GM03348 (cell line): Measurements from ENCODE around the gene VAPB.

Experiments
- DNase-seq: peaks from one replicate; pipeline ENCODE4 v3.0.0; 2012; ENCODE audit warnings: low spot score

Gene VAPB

DNA sequence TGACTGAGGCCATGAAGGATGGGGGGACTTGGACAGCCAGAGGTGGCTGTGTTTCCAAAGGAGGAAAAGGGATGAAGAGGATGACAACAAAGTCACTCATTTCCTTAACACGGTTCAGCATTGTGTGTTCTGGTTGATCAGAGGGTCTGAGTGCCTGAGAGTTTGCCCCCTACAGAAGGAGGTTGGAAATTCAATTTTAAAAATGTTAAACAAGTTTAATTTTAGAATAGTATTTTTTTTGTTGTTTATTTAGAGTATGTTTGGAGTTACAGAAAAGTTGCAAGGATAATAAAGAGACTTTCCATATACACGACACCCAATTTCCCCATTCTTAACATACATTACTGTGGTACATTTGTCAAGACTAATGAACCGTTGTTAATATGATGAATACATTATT lies 10.3 kb upstream of the VAPB start:
- DNase-seq: no peak

- no peak for DNase-seq
Measured at GRCh38 chr20:58381627-58382026, 7.4 kb upstream of the VAPB start.

- no peak for DNase-seq
Measured at GRCh38 chr20:58382096-58382495, 6.9 kb upstream of the VAPB start.

DNA sequence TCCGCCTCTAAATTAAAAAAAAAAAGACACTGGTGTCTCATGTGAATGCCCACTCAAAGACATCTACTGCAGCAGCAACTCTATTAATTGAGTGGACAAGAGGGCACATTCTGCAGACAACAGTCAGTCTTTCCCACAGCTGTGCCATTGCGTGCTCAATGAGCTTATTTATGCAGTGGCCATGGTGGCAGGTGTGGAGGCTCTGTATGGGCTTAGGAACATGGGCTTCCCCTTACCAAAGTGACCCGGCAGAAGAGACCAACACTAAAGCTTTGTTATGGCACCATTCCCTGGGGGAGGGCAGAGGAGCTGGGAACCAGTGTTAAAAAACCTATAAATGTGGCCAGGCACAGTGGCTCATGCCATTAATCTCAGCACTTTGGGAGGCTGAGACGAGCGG lies 4.2 kb upstream of the VAPB start:
- DNase-seq: no peak

DNA sequence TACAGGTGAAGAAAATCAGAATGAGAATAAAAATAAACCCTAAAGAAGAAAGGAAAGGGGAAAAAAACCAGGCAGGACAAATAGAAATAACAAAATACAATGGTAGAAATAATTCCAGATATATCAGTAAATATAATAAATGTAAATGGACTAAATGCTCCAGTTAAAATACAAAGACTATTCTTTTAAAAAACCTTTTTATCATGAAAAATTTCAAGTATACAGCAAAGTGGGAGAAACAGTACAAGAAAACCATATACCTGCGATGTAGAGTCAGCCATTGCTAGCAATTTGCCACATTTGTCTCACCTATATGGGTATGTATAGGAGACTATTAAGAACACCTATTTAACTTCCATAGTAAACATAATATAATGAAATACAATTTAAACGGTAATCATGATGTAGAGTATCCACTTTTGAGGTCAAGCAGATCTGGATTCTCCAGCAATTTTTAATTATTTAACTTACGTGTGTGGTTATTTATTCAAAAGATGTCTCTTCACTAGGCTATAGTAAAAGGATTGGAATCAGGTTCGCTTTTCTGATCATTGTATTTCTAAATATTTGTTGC lies 914 bp upstream of the VAPB start:
- DNase-seq: no peak

DNA sequence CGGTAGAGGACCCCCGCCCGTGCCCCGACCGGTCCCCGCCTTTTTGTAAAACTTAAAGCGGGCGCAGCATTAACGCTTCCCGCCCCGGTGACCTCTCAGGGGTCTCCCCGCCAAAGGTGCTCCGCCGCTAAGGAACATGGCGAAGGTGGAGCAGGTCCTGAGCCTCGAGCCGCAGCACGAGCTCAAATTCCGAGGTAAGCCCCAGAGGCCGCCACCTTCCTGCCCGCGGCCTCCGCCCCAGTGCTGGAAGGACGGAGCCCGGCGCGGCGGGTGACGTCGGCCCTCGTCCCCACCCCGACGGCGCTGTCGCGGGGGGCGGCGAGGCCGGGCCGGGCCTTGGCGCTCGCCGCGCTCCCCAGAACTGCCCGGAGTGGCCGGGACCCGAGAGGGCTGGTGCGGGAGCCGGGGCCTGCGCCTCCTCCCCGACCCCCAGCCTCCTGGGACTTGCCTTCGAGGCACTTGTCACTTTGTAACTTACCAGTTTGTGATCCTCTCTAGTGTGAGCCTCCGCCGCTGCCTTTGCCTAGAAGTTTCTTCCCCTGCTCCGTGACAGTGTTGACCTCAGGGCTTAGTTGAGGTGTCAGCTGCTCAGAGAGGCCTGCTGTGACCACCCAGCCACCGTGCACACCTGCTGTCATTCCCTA lies 417 bp downstream of the VAPB start:
- peak; percentile 81 for DNase-seq

DNA sequence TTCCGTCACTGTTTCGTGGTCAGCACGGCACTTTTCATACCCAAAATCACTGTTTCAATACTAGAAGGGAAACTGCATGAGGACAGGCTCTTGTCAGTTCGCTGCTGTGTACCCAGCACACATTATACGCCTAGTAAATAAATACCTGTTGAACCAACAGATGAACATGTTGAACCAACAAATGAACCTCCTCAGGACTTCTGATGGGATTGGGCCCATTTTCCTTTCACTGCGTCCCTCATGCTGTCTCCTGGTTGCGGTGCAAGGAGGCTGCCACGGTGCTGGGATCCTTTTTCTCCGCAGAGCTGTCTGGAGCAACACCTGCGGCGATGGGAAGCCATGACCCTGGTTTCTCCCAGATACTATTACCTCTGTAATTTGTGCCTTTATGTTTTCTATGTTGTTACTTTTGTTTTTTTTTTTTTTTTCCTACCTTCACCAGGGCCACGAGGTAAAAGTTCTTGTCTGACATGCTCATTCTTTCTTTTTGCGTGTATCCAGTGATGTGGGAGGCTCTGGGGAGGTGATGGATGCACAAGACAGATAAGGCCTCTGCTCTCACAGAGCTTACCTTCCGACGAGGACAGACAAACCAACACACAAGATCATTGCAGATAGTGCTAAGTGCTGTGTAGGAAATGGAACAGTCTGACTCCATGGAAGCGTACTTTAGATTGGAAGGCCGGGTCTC lies 1.1 kb downstream of the VAPB start:
- DNase-seq: no peak

- DNase-seq: no peak
Measured at GRCh38 chr20:58390659-58391035, 1.6 kb downstream of the VAPB start.

GRCh38 chr20:58392286-58392685 lies 3.3 kb downstream of the VAPB start:
- DNase-seq: no peak

- peak; percentile 55 for DNase-seq
Measured at GRCh38 chr20:58393299-58393698, 4.3 kb downstream of the VAPB start.

DNA sequence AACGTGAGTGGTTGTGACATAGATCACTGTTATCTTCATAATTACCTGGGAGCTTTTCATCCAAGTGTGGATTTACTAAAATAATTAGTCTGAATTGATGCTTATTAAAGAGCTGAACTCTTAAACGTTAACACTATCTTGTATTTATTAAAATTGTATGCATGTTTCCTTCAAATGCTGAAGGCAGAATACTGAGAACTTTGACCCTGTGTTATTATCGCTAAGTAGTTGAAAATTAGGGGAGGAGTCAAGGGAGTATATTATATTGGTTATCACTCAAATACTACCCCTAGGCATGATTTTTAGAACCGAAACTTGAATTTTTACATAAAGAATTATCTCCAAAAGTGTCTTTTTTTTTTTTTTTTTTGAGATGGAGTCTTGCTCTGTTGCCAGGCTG lies 5.8 kb downstream of the VAPB start:
- DNase-seq: no peak

- no peak for DNase-seq
Measured at GRCh38 chr20:58395604-58396003, 6.6 kb downstream of the VAPB start.

DNA sequence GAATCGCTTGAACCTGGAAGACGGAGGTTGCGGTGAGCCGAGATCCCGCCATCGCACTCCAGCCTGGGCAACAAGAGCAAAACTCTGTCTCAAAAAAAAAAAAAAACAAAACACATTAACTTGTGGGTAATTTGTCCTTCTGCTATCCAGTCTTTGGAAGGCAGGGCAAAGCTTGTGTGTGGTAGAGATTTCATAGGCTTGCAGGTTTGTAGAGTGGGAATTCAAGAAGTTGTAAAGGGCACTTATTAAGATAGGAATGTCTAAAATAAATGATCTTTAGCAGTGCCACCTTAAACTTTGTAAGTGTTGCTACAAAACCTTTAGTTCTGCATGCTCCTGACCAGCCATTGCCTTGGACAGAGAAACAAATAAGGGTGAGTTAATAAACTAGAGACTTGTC lies 8.4 kb downstream of the VAPB start:
- no peak for DNase-seq

DNA sequence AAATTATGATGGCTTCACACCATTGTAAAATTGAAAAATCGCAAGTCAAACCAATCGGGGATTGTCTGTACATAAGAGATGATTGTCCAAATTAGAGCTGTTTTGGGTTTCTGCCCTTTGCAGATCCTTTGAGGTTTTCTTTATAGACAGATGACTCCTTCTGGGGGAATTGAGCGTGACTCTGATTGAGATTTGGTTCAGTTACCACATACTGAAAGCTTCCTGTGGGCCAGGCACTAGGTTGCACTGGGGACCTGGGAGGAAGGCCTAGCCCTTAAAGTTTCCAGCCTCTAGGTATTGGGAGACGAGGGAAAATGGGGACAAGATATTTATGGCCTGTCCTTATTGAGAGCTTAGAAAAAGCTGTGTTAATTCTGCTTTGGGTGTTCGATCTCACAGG lies 9.2 kb downstream of the VAPB start:
- DNase-seq: no peak

- no peak for DNase-seq
Measured at GRCh38 chr20:58399926-58400325, 10.9 kb downstream of the VAPB start.

DNA sequence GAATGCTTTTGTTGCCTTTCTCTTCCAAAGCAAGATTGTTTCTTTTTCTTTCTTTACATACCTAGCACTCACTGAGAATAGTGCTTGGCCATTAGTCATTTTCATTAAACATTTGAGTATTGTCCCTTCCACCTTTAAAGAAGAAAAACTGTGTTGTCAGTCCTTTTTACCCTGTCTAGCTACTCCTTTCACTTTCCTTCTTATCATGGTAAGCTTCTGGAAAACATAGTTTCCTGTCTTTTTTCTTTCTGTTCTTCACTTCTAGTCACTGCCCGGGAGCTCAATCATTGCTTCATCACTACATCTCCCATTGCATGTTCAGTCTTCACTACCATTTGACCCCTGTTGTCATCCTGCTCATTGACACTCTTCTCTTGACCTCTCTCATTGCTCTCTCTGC lies 12.1 kb downstream of the VAPB start:
- no peak for DNase-seq

- DNase-seq: no peak
Measured at GRCh38 chr20:58402305-58402704, 13.3 kb downstream of the VAPB start.

GRCh38 chr20:58402827-58403226 lies 13.8 kb downstream of the VAPB start:
- no peak for DNase-seq

GRCh38 chr20:58403272-58403671 lies 14.2 kb downstream of the VAPB start:
- no peak for DNase-seq

DNA sequence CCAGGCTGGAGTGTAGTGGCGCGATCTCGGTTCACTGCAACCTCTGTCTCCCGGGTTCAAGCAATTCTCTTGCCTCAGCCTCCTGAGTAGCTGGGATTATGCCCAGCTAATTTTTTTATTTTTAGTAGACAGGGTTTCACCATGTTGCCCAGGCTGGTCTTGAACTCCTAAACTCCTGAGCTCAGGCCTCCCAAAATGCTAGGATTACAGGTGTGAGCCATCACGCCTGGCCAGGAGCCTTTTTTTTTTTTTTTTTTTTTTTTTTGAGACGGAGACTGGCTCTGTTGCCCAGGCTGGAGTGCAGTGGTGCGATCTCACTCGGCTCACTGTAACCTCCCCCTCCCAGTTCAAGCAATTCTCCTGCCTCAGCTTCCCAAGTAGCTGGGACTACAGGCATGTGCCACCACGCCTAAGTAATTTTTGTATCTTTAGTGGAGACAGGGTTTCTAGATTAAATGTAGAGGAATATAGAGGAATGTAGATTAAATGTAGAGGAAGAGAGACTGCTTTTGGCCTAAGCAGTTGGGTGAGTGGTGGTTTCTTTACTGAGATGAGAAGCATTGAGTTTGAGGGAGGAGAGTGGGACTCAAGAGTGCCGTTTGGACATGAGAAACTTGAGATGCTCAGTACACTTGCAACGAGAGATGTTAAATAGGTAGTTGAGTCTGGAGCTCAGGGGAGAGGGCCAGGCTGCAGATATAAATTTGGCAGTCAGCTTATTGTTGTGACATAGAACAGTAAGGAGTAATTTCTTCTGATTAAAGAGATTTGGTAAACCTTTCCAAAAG lies 16.7 kb downstream of the VAPB start:
- DNase-seq: no peak

GRCh38 chr20:58406422-58407001 lies 17.5 kb downstream of the VAPB start:
- DNase-seq: no peak

DNA sequence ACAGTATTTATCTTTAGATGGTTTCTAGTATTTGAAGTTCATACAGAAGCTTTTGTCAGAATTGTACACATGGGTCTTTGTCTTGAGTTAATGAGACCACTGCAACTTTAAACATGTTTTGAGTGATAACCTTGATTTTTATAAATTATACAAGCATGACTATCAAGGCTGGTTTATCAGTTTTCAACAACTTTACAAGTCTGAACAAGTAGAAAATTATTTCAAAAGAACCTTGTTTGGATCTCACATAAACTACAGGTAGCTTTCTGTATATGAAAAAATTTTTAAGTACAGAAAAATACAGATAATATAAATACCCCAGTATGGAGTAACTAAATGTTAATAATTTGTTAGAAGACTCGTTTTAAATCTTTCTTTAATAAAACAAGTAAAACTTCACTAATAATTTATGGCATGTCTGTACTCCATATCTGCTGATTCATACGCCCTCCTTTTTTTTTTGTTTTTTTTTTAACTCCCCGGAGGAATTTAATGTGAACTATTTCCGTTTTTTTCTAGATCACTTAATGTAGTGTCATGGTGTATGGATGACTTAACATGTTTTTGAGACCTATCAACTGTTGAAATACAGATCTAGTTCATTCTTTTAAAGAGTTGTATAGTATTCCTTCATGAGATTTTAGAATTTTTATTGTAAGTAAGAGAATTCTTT lies 18.3 kb downstream of the VAPB start:
- no peak for DNase-seq
